Stimulated activated naive CD8-positive, alpha-beta T cell treated with anti-CD3 and anti-CD28 coated beads, Interleukin-15, Interleukin-2, amounts not matched to agents 100 ng/mL and 50 ng/mL, for 24 hours (primary cell): ENCODE results near the gene ABCA9.

Source experiments
- H3K27ac Mint-ChIP-seq: one replicate; pipeline ENCODE4 v1.8.0; 2021; ENCODE audit warnings: mild to moderate bottlenecking, mixed read lengths
- H3K27me3 Mint-ChIP-seq: one replicate; pipeline ENCODE4 v1.8.0; 2021; ENCODE audit warnings: mixed read lengths
- H3K36me3 Mint-ChIP-seq: one replicate; pipeline ENCODE4 v1.8.0; 2021; ENCODE audit warnings: low read depth, mixed read lengths
- H3K4me1 Mint-ChIP-seq: one replicate; pipeline ENCODE4 v1.8.0; 2021; ENCODE audit warnings: low read depth, mixed read lengths
- H3K4me3 Mint-ChIP-seq: one replicate; pipeline ENCODE4 v1.8.0; 2021; ENCODE audit warnings: mild to moderate bottlenecking, mixed read lengths
- H3K9me3 Mint-ChIP-seq: one replicate; pipeline ENCODE4 v1.8.0; 2021; ENCODE audit warnings: mixed read lengths

ABCA9 gene

DNA sequence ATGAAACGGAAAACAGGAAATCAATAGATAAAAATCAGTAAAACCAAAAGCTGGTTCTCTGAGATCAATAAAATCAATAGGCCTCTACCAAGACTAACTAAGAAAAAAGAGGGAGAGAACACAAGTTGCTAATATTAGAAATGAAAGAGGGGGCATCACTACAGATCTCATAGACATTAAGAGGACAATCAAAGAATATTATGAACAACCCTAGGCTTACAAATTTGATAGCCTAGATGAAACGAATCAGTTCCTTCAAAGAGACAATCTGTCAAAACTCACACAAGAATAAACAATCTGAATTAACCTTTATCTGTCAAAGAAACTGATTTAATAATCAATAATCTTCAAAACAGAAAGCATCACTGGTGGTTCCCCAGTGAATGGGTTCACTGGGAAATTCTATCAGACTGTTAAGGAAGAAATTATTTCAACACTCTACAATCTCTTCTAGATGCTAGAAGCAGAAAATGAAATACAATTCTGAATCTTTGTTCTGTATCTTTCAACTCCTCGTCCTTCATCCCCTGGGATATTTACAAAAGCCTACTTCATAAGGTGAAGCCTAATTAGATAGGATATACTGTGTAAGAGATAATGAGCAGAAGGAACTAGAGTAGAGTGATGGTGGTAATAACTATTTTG lies 4.4 kb downstream of the ABCA9 start:
- no peak overlapping the region for H3K27ac Mint-ChIP-seq
- H3K9me3 Mint-ChIP-seq: peaks cover 17% of the 10 kb centered on the region
- H3K4me1 Mint-ChIP-seq: no peaks in the 10 kb centered on the region
- no peaks in the 10 kb centered on the region for H3K36me3 Mint-ChIP-seq
- peaks cover 4% of the 10 kb centered on the region for H3K27me3 Mint-ChIP-seq
- H3K4me3 Mint-ChIP-seq: no peak overlapping the region

GRCh38 chr17:69055334-69055733 lies 5.4 kb downstream of the ABCA9 start:
- no peak overlapping the region for H3K27ac Mint-ChIP-seq
- peaks cover 4% of the 10 kb centered on the region for H3K27me3 Mint-ChIP-seq
- peaks cover 17% of the 10 kb centered on the region for H3K9me3 Mint-ChIP-seq
- H3K4me3 Mint-ChIP-seq: no peak overlapping the region
- H3K4me1 Mint-ChIP-seq: no peaks in the 10 kb centered on the region
- H3K36me3 Mint-ChIP-seq: no peaks in the 10 kb centered on the region

- Mint-ChIP-seq H3K4me3 (no peak overlapping the region), H3K4me1 (peaks cover 19% of the 10 kb centered on the region), H3K27me3 (peaks cover 4% of the 10 kb centered on the region), H3K36me3 (no peaks in the 10 kb centered on the region), H3K27ac (no peak overlapping the region), H3K9me3 (peaks cover 8% of the 10 kb centered on the region)
Observed at GRCh38 chr17:69050999-69051775, 9.5 kb downstream of the ABCA9 start.

DNA sequence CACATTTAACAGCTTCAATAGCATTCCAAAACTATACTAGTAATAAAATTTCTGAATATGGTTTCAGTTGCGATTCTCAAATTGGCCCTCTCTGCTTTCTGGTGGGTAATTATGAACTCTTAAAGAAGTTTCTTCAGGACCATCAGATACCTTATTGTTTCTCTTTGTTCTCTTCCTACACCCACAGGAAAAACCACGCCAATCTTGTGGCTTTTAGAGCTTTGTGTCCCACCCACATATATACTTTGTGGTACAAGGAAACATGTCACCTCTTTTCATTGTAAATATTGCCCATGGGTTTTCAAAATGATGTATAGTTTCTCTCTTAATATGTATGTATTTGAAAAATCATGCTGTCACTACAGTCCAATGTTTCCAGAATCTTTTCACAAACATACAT lies 12.1 kb downstream of the ABCA9 start:
- peaks cover 19% of the 10 kb centered on the region for H3K4me1 Mint-ChIP-seq
- peaks cover 4% of the 10 kb centered on the region for H3K27me3 Mint-ChIP-seq
- no peaks in the 10 kb centered on the region for H3K9me3 Mint-ChIP-seq
- no peak overlapping the region for H3K4me3 Mint-ChIP-seq
- H3K36me3 Mint-ChIP-seq: no peaks in the 10 kb centered on the region
- no peak overlapping the region for H3K27ac Mint-ChIP-seq

- H3K9me3 Mint-ChIP-seq: no peaks in the 10 kb centered on the region
- H3K36me3 Mint-ChIP-seq: no peaks in the 10 kb centered on the region
- no peak overlapping the region for H3K4me3 Mint-ChIP-seq
- H3K27me3 Mint-ChIP-seq: peaks cover 4% of the 10 kb centered on the region
- peaks cover 19% of the 10 kb centered on the region for H3K4me1 Mint-ChIP-seq
- no peak overlapping the region for H3K27ac Mint-ChIP-seq
Observed at GRCh38 chr17:69047368-69048263, 13.1 kb downstream of the ABCA9 start.

DNA sequence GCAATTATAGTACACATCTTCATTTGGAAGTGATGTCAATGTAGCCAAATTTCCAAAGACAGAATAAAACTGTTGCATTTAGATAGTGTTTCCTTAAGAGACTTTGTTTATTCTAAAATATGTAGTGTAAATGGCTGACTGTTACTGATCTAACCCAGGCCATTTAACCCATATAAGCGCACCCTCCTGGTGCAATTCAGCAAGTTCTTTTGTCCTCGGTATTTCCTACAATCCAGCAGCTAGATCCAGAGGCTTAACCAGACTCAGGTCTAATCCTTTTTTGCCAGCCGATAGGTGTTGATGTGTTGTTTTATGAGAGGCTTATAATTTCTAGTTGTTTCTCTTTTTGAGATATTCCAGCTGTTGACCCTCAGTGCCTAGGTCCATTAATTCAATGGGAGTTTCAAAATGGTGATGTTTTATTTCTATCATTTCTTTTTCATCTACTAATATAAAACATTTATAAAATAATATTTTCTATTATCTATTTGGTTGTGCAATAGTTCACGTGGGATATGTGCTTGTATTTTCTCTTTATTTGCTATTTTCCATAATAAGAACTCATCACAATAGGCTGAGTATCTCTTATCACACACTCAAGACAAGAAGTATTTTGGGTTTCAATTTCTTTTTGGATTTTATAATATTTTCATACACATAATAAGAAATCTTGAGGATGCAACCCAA lies 14.5 kb downstream of the ABCA9 start:
- Mint-ChIP-seq H3K36me3 (no peaks in the 10 kb centered on the region), H3K27ac (no peak overlapping the region), H3K4me1 (peaks cover 19% of the 10 kb centered on the region), H3K9me3 (no peaks in the 10 kb centered on the region), H3K4me3 (no peak overlapping the region), H3K27me3 (no peaks in the 10 kb centered on the region)

DNA sequence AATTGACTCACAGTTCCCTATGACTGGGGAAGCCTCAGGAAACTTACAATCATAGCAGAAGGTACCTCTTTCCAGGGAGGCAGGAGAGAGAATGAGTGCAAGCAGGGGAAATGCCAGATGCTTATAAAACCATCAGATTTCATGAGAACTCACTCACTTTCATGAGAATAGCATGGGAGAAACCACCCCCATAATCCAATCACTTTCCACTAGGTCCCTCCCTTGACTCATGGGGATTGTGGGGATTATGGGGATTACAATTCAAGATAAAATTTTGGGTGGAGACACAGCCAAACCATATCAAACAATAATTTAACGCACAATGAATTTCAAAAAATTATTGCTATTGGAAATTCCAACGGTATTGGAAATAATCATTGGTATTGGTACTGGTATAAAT lies 15.1 kb downstream of the ABCA9 start:
- no peaks in the 10 kb centered on the region for H3K27me3 Mint-ChIP-seq
- H3K9me3 Mint-ChIP-seq: no peaks in the 10 kb centered on the region
- peaks cover 19% of the 10 kb centered on the region for H3K4me1 Mint-ChIP-seq
- H3K36me3 Mint-ChIP-seq: no peaks in the 10 kb centered on the region
- H3K27ac Mint-ChIP-seq: no peak overlapping the region
- H3K4me3 Mint-ChIP-seq: no peak overlapping the region

DNA sequence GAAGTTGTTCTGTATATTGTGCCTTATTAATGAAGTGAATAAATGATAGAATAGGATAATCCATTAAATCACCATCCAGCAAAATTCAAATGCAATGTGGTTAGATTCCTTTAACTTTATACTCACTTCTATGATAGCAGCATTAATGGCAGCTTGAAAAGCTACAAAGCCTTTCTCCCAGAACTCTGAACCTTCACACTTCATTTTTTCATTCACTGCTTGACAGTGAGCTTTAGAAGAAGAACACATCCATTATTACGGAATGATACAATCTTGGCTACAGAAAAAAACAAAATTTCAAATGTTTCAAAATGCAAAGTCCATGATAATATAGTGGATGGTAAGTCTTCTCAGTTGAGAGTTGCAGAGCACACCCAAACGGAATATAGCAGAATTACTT lies 16.4 kb downstream of the ABCA9 start:
- Mint-ChIP-seq H3K27ac (no peak overlapping the region), H3K4me3 (no peak overlapping the region), H3K9me3 (no peaks in the 10 kb centered on the region), H3K27me3 (no peaks in the 10 kb centered on the region), H3K36me3 (no peaks in the 10 kb centered on the region), H3K4me1 (peaks cover 19% of the 10 kb centered on the region)

- no peak overlapping the region for H3K27ac Mint-ChIP-seq
- no peaks in the 10 kb centered on the region for H3K9me3 Mint-ChIP-seq
- no peaks in the 10 kb centered on the region for H3K36me3 Mint-ChIP-seq
- H3K4me3 Mint-ChIP-seq: no peak overlapping the region
- H3K4me1 Mint-ChIP-seq: peaks cover 8% of the 10 kb centered on the region
- peaks cover 5% of the 10 kb centered on the region for H3K27me3 Mint-ChIP-seq
Observed at GRCh38 chr17:69043098-69043734, 17.5 kb downstream of the ABCA9 start.

- no peaks in the 10 kb centered on the region for H3K36me3 Mint-ChIP-seq
- H3K27ac Mint-ChIP-seq: no peak overlapping the region
- H3K4me3 Mint-ChIP-seq: no peak overlapping the region
- no peaks in the 10 kb centered on the region for H3K4me1 Mint-ChIP-seq
- H3K27me3 Mint-ChIP-seq: peaks cover 7% of the 10 kb centered on the region
- H3K9me3 Mint-ChIP-seq: peaks cover 2% of the 10 kb centered on the region
Observed at GRCh38 chr17:69042308-69042707, 18.4 kb downstream of the ABCA9 start.

DNA sequence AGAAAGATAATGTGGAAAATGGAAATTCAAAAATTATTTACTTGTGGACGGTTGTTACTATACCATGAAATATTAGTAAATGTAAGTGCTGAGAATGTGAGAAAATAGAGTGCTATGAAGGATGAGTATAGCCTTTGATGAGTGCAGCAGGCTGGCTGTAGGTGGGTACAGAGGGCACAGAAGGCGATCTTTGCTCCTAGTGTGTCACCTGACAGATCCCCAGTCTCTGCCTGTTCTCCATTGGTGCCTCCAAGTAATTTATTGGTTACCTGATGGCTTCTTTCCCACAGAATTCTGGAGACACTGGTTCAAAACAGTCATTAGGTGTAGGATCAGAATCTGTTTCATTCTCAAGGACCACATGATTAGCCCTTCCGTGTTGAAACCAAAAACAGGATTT lies 28.9 kb downstream of the ABCA9 start:
- no peaks in the 10 kb centered on the region for H3K4me1 Mint-ChIP-seq
- peaks cover 15% of the 10 kb centered on the region for H3K27me3 Mint-ChIP-seq
- no peak overlapping the region for H3K27ac Mint-ChIP-seq
- H3K9me3 Mint-ChIP-seq: peaks cover 5% of the 10 kb centered on the region
- no peak overlapping the region for H3K4me3 Mint-ChIP-seq
- no peaks in the 10 kb centered on the region for H3K36me3 Mint-ChIP-seq

GRCh38 chr17:69030169-69030568 lies 30.6 kb downstream of the ABCA9 start:
- no peaks in the 10 kb centered on the region for H3K4me1 Mint-ChIP-seq
- no peak overlapping the region for H3K27ac Mint-ChIP-seq
- H3K9me3 Mint-ChIP-seq: no peaks in the 10 kb centered on the region
- no peaks in the 10 kb centered on the region for H3K36me3 Mint-ChIP-seq
- peaks cover 15% of the 10 kb centered on the region for H3K27me3 Mint-ChIP-seq
- H3K4me3 Mint-ChIP-seq: no peak overlapping the region

DNA sequence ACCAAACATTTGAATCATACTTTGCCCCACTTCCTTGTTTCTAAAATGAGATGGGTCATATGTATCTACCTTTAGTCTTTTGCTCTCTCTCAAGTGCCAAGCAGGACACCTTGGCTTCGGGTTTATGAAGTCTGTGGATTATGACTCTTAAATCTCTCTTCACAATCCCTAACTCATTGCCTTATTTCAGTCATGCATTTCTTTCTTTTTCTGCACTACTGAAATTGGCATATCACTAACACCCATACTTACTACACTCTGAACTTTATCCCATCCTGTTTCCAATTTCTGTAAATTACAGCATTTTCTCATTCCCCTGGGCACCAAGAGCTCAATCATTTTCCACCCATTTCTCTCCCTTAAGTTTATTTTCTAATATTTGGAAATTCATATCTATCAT lies 42.0 kb downstream of the ABCA9 start:
- Mint-ChIP-seq H3K4me1 (no peaks in the 10 kb centered on the region), H3K27ac (no peak overlapping the region), H3K9me3 (no peaks in the 10 kb centered on the region), H3K4me3 (no peak overlapping the region), H3K36me3 (no peaks in the 10 kb centered on the region), H3K27me3 (no peaks in the 10 kb centered on the region)

DNA sequence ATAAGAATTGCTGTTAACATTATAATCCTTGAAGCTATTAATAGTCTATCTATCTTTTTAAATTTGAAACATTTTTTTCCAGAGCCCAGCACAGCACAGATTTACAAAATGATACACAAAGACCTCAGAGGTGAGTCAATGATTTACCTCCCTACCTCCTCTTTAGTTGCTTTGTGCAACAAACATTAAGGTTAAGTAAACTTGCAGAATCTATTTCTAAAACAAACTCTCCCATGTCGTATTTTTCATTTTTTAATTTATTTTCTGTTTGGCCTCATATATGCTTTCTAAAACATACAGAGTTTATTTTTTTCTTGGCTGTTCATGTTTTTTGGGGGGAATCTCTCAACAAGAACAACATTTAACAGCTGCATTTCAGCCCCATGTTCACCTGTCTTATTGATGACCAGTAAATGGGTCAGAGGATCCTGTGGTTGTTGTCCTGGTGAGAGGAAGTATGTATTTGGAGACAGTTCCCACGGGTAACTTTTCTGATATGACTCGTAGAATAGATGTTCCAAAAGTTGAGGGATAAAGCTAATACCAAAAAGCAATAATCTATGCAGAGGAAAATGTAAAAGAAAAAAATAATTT lies 42.6 kb downstream of the ABCA9 start:
- Mint-ChIP-seq H3K4me1 (no peaks in the 10 kb centered on the region), H3K27ac (no peak overlapping the region), H3K4me3 (no peak overlapping the region), H3K36me3 (no peaks in the 10 kb centered on the region), H3K27me3 (no peaks in the 10 kb centered on the region), H3K9me3 (peaks cover under 1% of the 10 kb centered on the region)
